SU-DHL-6 (cell line): ENCODE results near the gene GPHB5.

Experiments
- CTCF ChIP-seq: fragments of 200-600 bp; sonication (generic); IDR thresholded peaks from one replicate; pipeline ENCODE4 v1.5.1; 2017; ENCODE audit warnings: antibody characterized with exemption, mild to moderate bottlenecking, low read length, moderate library complexity; ENCODE audit not compliant: insufficient read depth, poor library complexity, severe bottlenecking
- EZH2phosphoT487 ChIP-seq: fragments of 200-600 bp; sonication (generic), shearing (Covaris generic); conservative IDR thresholded peaks from 2 replicates; pipeline ENCODE4 v1.6.1; 2018; ENCODE audit warnings: mild to moderate bottlenecking, antibody characterized with exemption, low read length, moderate library complexity, mixed read lengths

DNA sequence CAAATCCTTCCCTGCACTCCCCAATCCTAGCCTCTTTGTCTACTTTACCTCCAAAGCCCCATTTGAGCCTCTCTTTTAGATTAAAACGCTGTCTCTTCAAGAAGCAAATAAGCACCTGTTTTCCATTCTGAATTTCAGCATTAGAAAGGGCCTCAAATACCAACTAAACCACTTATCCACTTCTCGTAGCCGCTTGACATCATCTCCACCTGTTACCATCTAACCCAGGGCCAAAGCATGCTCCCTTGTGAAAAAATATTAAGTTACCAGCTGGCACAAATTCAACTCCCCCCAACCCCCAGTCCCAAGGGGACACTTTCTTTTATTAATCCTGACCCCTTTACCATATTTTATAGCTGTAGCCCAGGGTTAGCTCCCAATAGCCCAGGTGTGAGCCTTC is 43.1 kb downstream of the GPHB5 start:
- TF ChIP-seq CTCF, result no peak
- TF ChIP-seq EZH2phosphoT487, result no peak
